GM18861 (cell line): Measurements from ENCODE around the gene GSDMA.

Experiments used
- ATAC-seq: cut with Tn5 transposase; IDR thresholded peaks from one replicate; pipeline ENCODE4 v1.9.1; 2021; ENCODE audit not compliant: unreplicated experiment

GSDMA gene, protein sequence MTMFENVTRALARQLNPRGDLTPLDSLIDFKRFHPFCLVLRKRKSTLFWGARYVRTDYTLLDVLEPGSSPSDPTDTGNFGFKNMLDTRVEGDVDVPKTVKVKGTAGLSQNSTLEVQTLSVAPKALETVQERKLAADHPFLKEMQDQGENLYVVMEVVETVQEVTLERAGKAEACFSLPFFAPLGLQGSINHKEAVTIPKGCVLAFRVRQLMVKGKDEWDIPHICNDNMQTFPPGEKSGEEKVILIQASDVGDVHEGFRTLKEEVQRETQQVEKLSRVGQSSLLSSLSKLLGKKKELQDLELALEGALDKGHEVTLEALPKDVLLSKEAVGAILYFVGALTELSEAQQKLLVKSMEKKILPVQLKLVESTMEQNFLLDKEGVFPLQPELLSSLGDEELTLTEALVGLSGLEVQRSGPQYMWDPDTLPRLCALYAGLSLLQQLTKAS

DNA sequence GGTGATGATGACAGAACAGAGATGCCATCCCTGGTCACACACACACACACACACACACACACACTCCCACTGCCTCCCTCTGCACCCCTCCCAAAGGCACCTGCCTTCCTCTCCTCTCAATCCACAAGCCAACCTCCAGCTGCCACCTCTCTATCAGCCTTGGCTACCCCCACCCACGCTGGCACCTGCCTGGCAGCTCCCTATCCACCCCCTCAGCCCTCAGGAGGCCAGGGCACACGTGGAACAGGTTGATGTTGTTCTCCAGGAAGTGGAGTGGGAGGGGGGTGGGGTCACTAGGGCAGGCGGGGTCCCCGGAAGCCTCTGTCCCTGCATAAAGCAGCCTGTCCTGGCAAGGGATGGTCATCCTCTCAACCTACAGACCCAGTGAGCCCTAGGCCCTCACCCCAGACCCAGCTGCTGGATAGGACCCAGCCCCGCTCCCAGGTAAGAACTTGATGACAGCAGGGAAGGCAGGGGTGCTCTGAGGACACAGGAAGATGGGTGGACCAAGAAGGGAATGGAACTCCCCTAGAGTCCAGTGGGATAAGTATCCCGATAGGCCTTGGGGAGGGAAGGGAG is at the start of gene GSDMA:
TSS of gene GSDMA (plus strand) at position 363 of the 579 bp plus-strand sequence. CDS start 2,684 bp downstream, outside the sequence.
- no peak for ATAC-seq

DNA sequence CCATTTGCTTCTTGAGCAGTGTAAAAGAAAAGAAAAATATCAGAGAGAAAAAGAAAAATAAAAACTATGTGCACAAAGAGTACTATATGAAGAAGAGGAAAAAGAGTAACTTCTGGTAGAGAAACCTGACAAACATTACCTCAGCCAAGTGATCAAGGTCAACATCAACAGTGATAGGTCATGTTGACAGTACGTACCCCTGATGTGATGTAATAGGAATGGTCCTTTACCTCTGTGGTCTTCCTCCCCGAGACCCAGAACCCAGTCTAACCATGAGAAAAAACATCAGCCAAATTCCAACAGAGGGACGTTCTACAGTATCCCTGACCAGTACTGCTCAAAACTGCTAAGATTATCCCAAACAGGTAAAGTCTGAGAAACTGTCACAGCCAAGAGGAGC is 48.8 kb upstream of the GSDMA start:
- no peak for ATAC-seq

DNA sequence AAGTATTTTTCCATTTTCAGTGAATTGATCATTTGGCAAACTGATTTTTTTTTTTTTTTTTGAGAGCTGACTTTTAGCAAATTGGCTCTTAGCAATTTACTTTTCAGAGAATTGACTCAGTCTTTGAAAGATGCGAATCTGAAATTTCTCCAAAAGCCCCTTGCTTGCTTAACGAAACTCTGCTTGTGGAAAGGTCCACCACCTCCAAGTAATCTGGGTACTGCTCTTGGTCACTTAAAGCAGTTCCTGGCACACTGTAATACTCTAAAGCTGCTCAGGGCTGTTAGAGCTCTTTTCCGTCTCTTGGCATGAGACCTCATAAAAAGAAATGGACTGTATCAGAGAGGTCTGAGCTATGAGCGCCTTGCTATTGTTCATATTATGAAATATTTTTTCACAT is 47.2 kb upstream of the GSDMA start:
- no peak for ATAC-seq

DNA sequence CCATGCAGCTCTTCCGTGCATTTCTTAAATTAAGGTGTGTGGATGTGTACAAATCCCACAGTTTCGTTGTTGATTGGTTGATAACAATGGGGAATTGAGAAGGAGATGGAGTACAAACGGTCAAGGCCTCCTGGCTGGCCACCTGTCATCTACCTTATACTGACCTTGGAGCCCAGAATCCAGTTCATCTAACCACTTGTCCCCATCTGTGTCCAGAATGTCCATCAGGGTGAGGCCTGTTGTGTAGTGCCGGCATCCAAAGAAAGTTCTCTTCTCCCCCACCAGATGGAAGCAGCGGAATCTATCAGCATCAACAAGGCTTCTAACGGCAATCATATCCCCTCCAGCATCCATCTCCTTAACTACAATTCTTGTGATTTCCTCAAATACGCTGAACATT is 45.9 kb upstream of the GSDMA start:
- no peak for ATAC-seq

DNA sequence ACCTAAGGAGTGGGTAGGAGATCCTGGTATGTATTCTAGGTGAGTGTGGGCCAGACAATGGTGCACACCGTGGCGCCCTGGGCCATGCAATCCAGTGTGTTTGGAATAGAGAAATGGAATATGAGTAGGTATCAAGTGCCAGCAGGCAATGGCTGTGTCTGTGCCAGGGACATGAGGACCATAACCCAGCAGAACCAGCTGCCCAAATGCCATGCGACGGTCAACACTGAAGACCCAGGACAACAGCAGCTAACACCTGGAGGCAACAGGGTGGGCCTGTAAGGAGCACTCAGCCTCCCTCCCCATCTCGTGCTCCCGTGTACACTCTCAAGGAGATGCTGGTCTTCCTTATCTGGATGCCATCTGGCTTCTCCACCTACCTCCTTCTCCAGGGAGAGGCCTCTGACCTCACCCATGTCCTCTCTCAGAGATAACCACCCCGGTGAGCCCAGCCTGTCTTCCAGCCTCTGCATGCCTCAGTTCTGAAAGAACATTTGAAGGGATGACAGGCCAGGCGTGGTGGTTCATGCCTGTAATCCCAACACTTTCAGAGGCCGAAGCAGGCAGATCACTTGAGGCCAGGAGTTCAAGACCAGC is 43.6 kb upstream of the GSDMA start:
- ATAC-seq: no peak

DNA sequence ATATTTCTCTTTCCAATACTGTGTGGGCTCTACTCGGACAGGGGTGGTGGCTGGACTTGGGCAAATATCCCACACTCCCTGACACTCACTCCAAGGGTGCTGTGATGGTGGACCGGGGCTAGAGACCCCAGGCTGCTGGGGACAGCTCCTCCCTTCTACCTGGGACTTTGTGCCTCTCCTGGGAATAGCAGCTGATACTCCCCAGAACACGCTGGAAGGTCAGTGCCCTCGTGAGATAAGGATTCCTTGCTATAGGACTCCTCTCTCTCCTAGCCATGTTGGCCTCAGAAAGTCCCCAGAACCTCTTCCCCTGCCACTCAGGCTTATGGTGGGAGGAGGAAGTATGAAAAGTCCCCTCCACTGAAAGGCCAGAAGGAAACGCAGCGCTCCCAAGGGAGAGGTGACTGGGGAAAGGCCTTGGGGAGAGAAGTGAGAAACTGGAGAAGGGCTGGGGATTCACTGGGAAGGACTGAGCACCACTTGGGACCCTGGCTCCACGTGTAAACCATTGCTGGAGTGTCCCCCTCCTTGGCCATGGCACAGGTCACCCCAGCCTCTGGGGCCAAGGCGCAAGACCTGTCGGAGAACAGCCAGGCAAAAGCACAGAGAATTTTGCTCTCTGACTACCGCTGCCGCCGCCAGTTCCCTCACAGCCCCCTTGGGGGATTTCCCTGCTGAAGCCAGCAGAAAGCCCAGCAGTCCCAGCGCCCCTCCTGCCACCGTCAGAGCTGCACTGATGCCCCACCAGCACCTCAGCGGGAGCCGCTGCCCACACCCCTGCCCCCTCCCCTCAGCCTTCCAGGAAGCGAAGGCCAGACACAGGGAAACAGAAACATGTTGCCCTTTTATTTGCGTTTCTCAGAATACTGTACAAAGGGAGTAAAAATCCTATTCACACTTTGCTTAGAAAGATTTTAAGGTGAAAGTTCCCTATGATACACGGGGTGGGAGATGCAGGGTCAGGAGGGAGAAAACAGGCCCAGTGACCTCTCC is 42.3 kb upstream of the GSDMA start:
- ATAC-seq: no peak

DNA sequence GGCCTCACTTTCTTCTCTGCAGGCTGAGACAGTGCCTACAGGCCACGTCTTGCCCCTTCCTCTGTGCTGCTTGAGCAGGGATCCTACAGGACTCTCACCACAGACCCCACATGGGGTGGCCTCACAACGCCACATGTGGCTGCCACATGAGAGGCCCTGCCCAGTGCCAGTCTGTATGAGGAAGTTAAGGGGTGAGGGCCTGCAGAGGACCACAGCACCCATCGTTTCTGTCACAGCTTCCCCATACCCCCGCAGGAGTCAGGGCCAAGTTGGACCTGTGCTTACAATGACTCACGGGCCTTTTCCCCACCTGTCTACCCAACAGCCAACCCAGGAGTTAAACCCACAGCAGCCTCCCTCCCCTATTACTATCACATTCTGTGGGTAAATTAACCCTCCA is 41.5 kb upstream of the GSDMA start:
- no peak for ATAC-seq

DNA sequence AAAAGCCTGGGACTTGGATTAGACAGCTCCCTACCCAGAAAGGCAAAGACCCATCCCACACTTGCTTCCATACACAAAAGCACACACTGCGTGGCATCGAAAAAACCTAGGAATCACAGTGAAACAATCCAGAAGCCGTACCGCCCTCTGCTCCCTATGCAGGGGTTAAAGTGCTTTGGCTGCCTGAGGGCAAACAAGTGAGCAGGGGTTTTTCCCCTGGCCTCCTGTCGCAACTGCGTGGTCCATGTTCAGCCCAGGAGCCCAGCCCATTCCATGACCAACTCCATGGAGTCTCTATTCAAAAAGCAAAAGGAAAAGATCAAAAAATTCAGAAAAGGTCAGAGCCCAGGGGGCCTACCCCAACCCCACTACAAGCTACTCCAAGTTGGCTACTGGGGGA is 40.8 kb upstream of the GSDMA start:
- ATAC-seq: no peak

DNA sequence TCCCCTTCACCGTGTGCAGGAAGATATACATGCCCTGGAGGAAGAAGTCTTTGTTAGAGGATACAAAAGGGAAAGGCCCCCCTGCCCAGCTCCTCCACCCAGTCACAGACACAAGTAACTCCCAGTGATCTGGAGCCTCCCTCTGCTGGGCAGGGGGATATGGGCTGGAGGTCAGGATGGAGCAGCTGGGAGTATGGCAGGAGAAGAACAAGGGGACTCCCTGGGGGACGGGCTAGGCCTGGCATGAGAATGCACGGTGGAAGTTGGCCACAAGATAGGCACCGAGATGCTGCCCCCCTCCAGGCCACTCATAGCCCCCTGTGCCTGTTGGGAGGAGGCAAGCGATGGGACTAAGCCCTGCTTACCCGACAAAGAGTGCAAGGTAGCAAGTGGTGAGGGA is 39.6 kb upstream of the GSDMA start:
- no peak for ATAC-seq

DNA sequence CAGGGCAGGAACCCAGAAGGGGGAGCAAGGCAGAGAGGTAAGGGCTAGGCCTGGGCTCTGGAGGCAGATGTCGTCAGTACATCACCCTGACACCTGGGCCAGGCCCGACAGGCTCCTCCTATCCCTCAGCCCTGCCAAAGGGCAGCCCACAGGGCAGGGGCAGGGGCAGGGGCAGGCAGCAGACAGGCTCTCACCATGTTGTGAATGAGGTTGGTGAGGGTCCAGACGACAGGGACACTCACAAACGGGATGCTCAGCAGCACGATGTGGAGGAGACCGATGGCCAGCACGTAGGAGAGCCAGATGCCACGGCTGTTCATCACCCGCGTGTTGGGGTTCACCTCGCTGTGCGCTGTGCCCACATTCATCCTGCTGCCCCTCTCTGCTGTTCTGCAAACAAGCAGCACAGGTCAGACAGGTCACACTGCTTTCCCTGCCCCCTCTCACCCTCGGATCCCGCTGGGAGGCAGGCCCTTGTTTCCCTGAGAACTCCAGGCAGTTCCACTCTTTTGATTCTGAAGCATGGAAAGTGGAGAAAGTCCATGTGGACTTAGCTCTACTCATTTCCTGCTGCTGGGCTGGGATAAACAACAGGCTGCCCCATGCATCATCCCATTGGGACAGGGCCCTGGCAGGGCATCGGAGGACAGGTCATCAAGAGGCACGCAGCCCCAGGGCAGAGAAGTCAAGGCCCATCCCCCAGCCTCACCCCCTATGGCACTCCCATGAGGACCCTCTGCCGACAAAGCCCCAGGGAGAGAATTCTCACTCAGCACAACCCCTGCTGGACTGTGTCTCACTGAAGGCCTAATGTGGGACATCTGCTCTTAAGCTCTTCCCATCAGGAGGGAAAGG is 38.7 kb upstream of the GSDMA start:
- no peak for ATAC-seq

DNA sequence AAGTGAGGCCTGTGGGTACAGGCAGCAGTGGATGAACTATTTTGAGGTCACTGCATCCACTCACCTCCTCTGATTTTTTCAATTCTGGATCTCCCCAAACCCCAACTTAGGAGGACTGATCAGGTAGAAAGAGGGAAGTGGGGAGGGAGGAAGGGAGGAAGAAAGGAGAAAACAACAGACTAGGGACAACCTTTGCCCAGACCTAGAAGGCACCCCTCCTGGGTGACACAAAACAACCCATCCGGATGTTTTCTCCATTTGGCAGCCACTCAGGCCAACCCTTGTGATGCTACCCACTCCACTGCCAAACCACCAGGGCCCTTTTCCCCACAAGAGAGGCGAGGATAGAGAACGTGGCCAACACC is 38.1 kb upstream of the GSDMA start:
- ATAC-seq: no peak

DNA sequence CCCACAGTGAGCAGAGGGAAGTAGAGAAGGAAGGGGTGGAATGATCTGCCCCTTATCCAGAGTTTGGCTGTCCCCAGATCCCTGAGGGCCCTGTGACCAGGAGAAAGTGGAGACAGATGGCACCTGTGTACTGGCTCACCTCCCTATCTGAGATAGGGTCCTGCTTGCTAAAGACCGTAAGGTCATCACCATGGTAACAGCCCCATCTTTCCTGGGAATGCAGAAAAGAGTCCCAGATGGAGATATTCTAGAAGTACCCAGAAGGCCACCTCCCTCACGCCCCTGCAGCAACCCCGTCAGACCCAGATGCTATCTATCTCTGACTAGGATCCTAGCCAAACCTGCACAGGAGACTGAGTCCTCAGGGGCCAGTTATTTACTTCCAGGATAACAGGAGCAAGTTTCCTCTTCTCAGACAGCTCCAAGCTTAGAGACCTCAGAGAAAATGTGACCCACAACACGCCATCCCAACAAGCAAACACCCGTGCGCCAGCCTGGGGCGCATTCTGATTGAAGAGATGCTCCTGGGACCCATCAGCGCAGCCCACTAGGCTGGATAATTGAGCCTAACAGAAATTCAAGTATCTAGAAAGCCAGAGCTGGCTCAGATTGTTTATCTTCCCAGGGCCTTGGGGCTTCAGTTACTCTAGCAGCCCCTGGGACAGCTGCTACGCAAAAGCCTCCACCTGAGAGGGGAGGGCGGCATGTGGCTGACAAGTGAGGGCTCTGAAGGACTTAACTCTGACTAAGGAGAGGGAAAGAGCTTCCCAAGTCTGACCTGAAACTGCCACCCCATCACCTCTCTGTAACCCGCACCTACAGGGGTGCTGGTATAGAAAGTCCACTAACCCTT is 37.3 kb upstream of the GSDMA start:
- no peak for ATAC-seq

DNA sequence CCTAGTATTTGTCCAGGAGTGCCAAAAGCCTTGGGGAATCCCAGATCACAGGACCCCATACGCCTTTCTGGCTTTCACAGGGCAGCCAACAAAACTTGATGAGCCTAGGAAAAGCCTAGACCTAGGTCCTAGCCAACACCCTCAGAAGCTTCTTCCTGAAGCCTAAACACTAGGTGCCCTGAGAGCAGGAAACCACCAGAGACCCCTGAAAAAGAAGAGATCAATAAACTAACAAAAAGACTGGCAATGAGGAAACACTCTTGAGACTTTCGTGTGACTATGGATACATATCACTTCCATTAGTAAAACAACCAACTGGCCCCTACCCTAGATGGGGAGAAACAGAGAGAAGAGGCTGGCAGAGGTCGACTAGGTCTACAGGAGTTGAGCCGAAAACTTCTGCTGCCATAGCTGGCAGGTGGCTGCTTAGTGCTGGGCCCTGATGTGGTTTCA is 36.6 kb upstream of the GSDMA start:
- no peak for ATAC-seq

DNA sequence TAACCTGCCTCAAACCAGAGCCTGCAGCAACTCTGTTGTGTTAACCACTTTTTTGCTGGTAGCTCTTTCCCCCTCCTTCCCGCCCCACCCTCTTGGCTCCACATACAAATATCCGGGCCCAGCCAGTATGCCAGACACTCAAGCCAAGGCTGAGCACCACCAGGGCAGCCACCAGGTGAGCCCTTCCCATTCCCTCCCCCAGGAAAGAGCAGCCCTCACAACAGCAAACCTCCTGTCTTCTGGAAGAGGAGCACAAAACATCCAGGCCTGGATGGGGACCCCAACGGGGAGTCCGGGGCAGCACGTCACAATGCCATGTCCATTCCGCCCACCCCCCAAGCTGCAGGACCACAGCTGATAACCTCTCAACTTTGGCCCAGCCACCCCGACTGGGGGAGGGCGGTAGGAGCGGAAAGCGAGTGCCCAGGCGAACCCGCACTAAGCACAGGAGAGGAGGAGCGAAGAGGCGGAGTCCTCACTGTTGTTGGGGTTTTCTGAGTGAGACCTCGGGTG is 36.2 kb upstream of the GSDMA start:
- no peak for ATAC-seq

DNA sequence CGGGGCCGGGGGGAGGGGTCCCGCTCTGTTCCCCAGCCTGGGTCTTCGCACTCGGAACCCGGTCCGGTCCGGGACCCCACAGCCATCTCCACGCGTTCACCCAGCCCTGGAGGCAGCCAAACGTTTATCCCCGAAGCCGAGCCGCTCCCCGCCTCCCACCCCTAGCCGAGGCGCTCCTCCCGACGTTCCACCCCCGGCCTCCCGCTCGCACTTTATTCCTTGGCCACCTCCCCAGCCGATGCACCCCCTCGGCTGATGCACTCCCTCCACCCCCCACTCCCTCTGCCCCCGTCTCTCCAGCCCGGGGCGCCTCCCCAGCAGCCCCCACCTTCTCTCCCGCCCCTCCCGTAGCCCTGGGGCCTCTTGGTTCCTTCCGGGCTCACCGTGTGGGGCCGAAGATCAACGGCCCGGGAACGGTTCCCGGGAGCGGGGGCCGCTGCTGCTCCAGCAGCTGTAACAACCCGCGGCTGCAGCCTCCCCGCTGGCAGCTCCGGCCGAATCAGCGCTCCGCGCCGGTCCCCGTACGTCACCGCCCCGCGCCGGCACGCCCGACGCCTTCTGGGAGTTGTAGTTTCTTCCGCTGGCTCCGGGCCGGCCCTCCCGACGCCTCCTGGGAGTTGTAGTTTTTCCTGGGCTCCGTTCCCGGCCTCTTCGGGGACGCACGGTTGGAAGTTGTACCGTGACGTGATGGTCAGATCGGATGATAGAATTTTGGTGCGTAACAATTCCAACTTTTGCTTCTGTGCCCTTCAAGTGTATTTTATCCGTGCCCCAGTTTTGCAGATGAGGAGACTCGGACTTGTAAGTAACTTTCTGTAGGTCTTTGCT is 35.5 kb upstream of the GSDMA start, which contains the start of the genes LRRC3C and ORMDL3:
TSS of gene LRRC3C (plus strand) at position 632 of the 828 bp plus-strand sequence. CDS start 13,792 bp downstream, outside the sequence.
TSS of gene ORMDL3 (minus strand) at position 501 of the 828 bp plus-strand sequence. CDS start 3,398 bp downstream, outside the sequence.
- peak; percentile 70 for ATAC-seq

DNA sequence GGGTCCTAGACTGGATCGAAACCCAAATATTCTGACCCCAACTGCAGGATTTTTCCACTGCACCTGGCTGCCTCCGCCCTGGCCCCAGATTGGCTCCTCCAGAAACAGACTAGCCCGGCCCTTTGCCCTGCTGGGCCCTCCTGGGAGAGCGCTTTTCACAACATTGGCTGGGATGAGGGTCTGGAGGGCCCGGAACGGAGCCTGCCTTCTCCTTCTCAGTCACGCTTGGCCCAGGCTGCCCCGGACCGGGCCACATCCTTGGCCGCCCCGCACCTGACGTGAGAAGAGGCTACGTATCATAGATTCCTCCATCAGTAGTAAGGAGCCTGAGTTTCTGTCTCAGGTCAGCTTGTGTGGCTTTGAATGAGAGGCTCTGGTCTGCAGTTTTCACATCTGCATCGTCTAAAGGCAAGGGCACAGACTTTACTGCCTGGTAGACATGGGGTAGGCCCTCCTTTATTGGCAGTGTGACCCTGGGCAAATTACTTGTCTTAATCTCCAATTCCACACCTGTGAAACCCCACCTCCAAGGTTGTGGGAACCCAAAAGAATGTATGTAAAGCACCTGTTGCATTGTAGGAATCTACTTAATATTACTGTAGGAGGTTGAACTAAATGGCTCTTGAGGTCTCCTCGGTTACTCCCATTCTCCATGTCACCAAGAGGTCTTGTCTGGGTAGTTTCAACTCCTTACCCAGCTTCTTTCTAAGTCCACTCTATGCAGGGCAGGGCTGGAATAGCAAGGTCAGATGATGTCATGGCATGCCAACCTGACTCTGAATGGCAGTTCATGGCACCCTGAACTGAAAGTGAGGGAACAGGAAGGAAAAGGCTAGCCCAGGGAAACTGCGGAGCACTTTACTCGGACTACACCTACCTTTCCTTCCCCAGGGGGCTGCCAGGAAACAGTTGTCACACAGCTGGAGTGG is 34.6 kb upstream of the GSDMA start:
- peak; percentile 6 for ATAC-seq
